DND-41 (cell line): Measurements from ENCODE around the gene SLC30A3.
"Not testable (repeated sequence)": the region's sequence is repeated elsewhere in the genome, so short reads cannot be mapped to it uniquely, and the experiment has no call there.

Experiments used
- ATAC-seq: fragments of 200-7000 bp; cut with Tn5 transposase; 3 replicates; pipeline ENCODE4 v1.9.1; 2021; ENCODE audit warnings: low read depth; ENCODE audit not compliant: insufficient read depth
- DNase-seq: peaks from one replicate; pipeline ENCODE4 v3.0.0-alpha.2; 2020
- H2AFZ ChIP-seq: 2 replicates; pipeline ENCODE4 v1.6.0; 2012; ENCODE audit warnings: low read depth, low read length
- H3K27ac ChIP-seq: 2 replicates; pipeline ENCODE4 v1.5.1; 2012; ENCODE audit warnings: low read length, inconsistent platforms
- H3K27me3 ChIP-seq: fragments of 200-600 bp; sonication (generic); 2 replicates; pipeline ENCODE4 v1.6.0; 2012; ENCODE audit warnings: low read length, mild to moderate bottlenecking, inconsistent platforms; ENCODE audit not compliant: insufficient read depth, poor library complexity
- H3K36me3 ChIP-seq: 2 replicates; pipeline ENCODE4 v1.5.1; 2012; ENCODE audit warnings: low read length, inconsistent platforms; ENCODE audit not compliant: insufficient read depth
- H3K4me1 ChIP-seq: 2 replicates; pipeline ENCODE4 v1.5.1; 2012; ENCODE audit warnings: mild to moderate bottlenecking, low read length; ENCODE audit not compliant: insufficient read depth
- H3K4me2 ChIP-seq: 2 replicates; pipeline ENCODE4 v1.6.0; 2012; ENCODE audit warnings: mild to moderate bottlenecking, moderate library complexity, low read length, inconsistent platforms; ENCODE audit not compliant: insufficient read depth
- H3K4me3 ChIP-seq, 2 experiments: fragments of 200-600 bp in 1 of 2; shearing (Covaris generic) in 1 of 2; 2 replicates each; pipeline ENCODE4 v1.5.1; 2012 to 2016; ENCODE audit warnings: inconsistent platforms in 2 of 2, low read length in 2 of 2, mild to moderate bottlenecking in 2 of 2, low read depth in 1 of 2, moderate library complexity in 1 of 2
- H3K79me2 ChIP-seq: 2 replicates; pipeline ENCODE4 v1.6.0; 2012; ENCODE audit warnings: low read length, inconsistent platforms; ENCODE audit not compliant: insufficient read depth
- H3K9ac ChIP-seq: 2 replicates; pipeline ENCODE4 v1.6.0; 2012; ENCODE audit warnings: low read depth, mild to moderate bottlenecking, inconsistent platforms, low read length, moderate library complexity
- H3K9me3 ChIP-seq: 2 replicates; pipeline ENCODE4 v1.5.1; 2012; ENCODE audit warnings: low read length, moderate library complexity, mild to moderate bottlenecking, inconsistent platforms; ENCODE audit not compliant: insufficient read depth, severe bottlenecking
- H4K20me1 ChIP-seq: 2 replicates; pipeline ENCODE4 v1.6.0; 2012; ENCODE audit warnings: low read length; ENCODE audit not compliant: insufficient read depth
- CTCF ChIP-seq: IDR thresholded peaks from 2 replicates; pipeline ENCODE4 v1.5.1; 2012; ENCODE audit warnings: borderline replicate concordance, low read length, moderate library complexity, mild to moderate bottlenecking; ENCODE audit not compliant: poor library complexity, severe bottlenecking; ENCODE audit errors: extremely low read depth
- EZH2 ChIP-seq: IDR thresholded peaks from 3 replicates; pipeline ENCODE4 v1.6.1; 2012; ENCODE audit warnings: borderline replicate concordance, low read depth, mild to moderate bottlenecking, moderate library complexity, low read length, inconsistent platforms; ENCODE audit not compliant: severe bottlenecking

SLC30A3 gene

GRCh38 chr2:27278010-27278409 is 15.2 kb upstream of the SLC30A3 start:
- Histone ChIP-seq H3K79me2 (no peaks in the 10 kb centered on the region), H4K20me1 (no peaks in the 10 kb centered on the region), H3K4me1 (peaks cover 8% of the 10 kb centered on the region; the same call in 1 of the 2 replicates), H3K36me3 (no peaks in the 10 kb centered on the region), H3K4me3 (no peak overlapping the region), H3K9ac (no peak overlapping the region), H2AFZ (no peak overlapping the region), H3K4me2 (no peak overlapping the region), H3K27ac (no peak overlapping the region), H3K27me3 (peaks cover 13% of the 10 kb centered on the region), H3K9me3 (no peaks in the 10 kb centered on the region)
- no peak for TF ChIP-seq CTCF
- ATAC-seq = no peak
- DNase-seq = no peak

- no peak for TF ChIP-seq EZH2
- no peak for TF ChIP-seq CTCF
- H3K4me1 ChIP-seq = peaks cover 8% of the 10 kb centered on the region; the same call in 1 of the 2 replicates
- no peak within 1 kb of the TSS for H3K9ac ChIP-seq
- DNase-seq (no peak), ATAC-seq (no peak)
- H3K27ac ChIP-seq = no peak within 1 kb of the TSS
- H2AFZ ChIP-seq = no peak within 1 kb of the TSS
- H3K4me3 ChIP-seq = no peak within 1 kb of the TSS
- no peaks in the 10 kb centered on the region for H3K9me3 ChIP-seq
- no peaks in the 10 kb centered on the region for H3K27me3 ChIP-seq
- no peaks in the 10 kb centered on the region for H3K36me3 ChIP-seq
- no peak within 1 kb of the TSS for H3K4me2 ChIP-seq
- H3K79me2 ChIP-seq = no peaks in the 10 kb centered on the region
- no peaks in the 10 kb centered on the region for H4K20me1 ChIP-seq
Measured at GRCh38 chr2:27275211-27276150, 12.6 kb upstream of the SLC30A3 start, which contains the start of gene DNAJC5G. DNAJC5G (plus strand) TSS chr2:27275433; CDS start chr2:27276729, 1,296 bp downstream.

- ATAC-seq = peak; percentile 19; the same call in 1 of the 3 replicates
- H3K36me3 ChIP-seq, H3K79me2 ChIP-seq, H3K27ac ChIP-seq, H3K9ac ChIP-seq, H3K4me2 ChIP-seq, H3K27me3 ChIP-seq, H4K20me1 ChIP-seq, H2AFZ ChIP-seq, H3K4me3 ChIP-seq, H3K4me1 ChIP-seq, H3K9me3 ChIP-seq: not testable (repeated sequence)
- peak; percentile 25 for DNase-seq
Measured at GRCh38 chr2:27272537-27273522, 10.0 kb upstream of the SLC30A3 start.
